ENCODE results near the gene ATF6. TPM values are rescaled to one million over a fixed set of nuclear protein-coding genes. Genes with fewer than 3 reads are reported as not detected.

The ATF6 gene
- total RNA-seq, 3 donors from 2014 or later, result 21.7 to 24.9 (median 24.5) TPM

DNA sequence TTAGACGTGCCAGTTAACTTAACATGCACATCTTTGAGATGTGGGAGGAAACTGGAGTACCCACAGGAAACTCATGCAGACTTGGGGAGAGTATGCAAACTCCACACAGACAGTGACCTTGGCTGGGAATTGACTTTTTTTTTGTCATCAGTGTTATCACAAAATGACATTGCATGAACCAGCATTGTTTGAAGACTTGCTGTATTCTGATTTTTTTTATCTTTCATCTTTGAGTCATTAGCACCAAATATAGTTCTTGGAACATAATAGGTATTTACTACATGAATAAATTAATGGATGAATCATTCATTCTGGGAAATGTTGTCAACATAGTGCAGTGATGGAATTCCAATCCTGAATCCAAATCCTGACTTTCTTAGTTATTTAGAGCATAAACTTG lies 77.0 kb downstream of the ATF6 start:
- Histone ChIP-seq H3K36me3 (ENCODE audit: low read depth) (no peaks in the 10 kb centered on the region), H3K4me3 (no peak overlapping the region), H3K9me3 (no peaks in the 10 kb centered on the region), H3K4me1 (ENCODE audit: low read depth) (no peaks in the 10 kb centered on the region)
- ATAC-seq (no peak), DNase-seq (no peak)
- TF ChIP-seq, protein P1, sequence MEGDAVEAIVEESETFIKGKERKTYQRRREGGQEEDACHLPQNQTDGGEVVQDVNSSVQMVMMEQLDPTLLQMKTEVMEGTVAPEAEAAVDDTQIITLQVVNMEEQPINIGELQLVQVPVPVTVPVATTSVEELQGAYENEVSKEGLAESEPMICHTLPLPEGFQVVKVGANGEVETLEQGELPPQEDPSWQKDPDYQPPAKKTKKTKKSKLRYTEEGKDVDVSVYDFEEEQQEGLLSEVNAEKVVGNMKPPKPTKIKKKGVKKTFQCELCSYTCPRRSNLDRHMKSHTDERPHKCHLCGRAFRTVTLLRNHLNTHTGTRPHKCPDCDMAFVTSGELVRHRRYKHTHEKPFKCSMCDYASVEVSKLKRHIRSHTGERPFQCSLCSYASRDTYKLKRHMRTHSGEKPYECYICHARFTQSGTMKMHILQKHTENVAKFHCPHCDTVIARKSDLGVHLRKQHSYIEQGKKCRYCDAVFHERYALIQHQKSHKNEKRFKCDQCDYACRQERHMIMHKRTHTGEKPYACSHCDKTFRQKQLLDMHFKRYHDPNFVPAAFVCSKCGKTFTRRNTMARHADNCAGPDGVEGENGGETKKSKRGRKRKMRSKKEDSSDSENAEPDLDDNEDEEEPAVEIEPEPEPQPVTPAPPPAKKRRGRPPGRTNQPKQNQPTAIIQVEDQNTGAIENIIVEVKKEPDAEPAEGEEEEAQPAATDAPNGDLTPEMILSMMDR (IDR thresholded peaks at IDR 0.05), result no peak
- intact Hi-C loops (cut with DNase I, micrococcal nuclease), result no loop called here

DNA sequence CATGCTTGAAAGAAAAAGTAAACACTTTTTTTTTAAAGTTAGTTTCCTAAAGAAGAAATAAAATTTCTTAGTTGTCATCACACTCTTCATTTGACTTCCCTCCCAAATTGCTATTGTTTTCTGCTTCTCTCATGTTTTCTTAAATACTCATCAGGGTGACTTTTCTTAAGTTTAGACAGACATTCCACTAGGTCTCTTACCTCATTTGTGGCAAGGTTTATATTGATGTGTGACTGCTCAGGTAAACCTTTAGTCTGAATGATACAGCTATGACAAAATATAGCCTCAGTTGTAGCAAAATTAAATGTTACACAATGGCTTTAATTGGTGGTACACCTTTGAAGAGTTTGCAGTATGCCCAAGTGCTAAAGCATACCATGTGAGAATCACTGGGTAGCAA lies 78.6 kb downstream of the ATF6 start:
- Histone ChIP-seq H3K4me1 (ENCODE audit: low read depth) (no peaks in the 10 kb centered on the region), H3K4me3 (no peak overlapping the region), H3K9me3 (no peaks in the 10 kb centered on the region), H3K36me3 (ENCODE audit: low read depth) (no peaks in the 10 kb centered on the region)
- no peak for ATAC-seq
- intact Hi-C loops (cut with DNase I, micrococcal nuclease), result no loop called here
- DNase-seq, result no peak
- TF ChIP-seq, protein P1 (IDR thresholded peaks at IDR 0.05), result no peak

DNA sequence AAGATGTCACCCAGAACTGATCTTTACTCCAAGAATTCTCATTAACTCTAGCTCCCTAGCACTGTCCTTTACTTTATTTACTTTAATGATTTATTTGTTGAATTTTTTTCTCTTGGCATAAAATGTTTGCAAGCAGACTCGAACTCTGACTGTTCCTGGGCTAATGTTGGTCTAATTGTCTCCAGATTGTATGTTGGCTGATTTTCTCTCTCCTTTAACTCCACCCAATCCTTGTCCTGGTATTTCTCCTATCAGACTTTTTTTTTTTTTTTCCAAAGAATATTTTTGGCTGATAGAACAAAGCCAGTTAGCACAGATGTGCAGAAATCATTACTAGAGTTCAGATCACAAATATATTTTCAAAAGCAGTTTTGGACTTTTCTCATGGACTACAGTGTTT lies 82.6 kb downstream of the ATF6 start:
- ATAC-seq (no peak), DNase-seq (no peak)
- Histone ChIP-seq H3K36me3 (ENCODE audit: low read depth) (no peaks in the 10 kb centered on the region), H3K9me3 (no peaks in the 10 kb centered on the region), H3K4me1 (ENCODE audit: low read depth) (no peaks in the 10 kb centered on the region), H3K4me3 (no peak overlapping the region)
- TF ChIP-seq, protein P1 (IDR thresholded peaks at IDR 0.05), result no peak
- intact Hi-C loops (cut with DNase I, micrococcal nuclease), result no loop called here

DNA sequence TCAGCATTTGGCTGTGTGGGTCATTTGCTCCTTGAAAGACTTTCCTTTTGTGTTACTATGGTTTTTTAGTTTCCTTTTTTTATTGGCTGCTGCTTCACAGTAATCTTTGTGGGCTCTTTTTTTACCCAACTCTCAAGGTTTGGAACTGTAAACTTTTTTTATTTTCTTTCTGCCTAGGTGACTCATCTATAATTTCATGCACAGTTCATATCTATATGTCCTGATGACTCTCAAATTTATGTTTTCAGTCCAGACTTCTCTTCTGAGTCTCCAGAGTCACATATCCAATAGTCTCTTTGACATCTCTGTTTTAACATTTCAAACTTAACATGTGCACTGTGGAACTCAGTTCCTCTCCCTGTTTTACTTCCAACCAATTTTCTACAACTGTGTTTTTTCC lies 83.4 kb downstream of the ATF6 start:
- no peaks in the 10 kb centered on the region for H3K36me3 ChIP-seq (ENCODE audit: low read depth)
- ATAC-seq (no peak), DNase-seq (no peak)
- no peak overlapping the region for H3K4me3 ChIP-seq
- H3K4me1 ChIP-seq (ENCODE audit: low read depth), result no peaks in the 10 kb centered on the region
- no peaks in the 10 kb centered on the region for H3K9me3 ChIP-seq
- intact Hi-C loops (cut with DNase I, micrococcal nuclease), result no loop called here
- TF ChIP-seq, protein P1 (IDR thresholded peaks at IDR 0.05), result no peak

DNA sequence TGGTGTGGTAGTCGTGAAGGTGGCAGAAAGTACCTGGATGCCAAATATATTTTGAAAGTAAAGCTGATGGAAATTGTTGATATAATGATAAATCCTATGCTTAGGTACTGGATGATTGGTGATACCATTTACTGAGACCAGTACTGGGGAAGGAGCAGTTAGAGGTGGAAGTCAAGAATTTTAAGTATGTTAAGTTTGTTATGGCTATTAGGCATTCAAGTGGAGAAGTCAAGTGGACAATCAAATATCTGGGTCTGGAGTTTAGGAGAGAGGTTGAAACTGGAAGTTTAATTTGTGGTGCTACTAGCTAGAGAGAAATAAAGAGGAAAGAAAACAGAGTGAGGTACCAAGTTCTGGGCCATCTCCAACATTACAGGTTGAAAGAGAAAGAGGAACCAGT lies 89.1 kb downstream of the ATF6 start:
- no peak overlapping the region for H3K4me3 ChIP-seq
- intact Hi-C loops (cut with DNase I, micrococcal nuclease), result no loop called here
- no peaks in the 10 kb centered on the region for H3K9me3 ChIP-seq
- no peak for ATAC-seq
- H3K36me3 ChIP-seq (ENCODE audit: low read depth), result no peaks in the 10 kb centered on the region
- TF ChIP-seq, protein P1 (IDR thresholded peaks at IDR 0.05), result no peak
- no peaks in the 10 kb centered on the region for H3K4me1 ChIP-seq (ENCODE audit: low read depth)
- DNase-seq, result no peak

DNA sequence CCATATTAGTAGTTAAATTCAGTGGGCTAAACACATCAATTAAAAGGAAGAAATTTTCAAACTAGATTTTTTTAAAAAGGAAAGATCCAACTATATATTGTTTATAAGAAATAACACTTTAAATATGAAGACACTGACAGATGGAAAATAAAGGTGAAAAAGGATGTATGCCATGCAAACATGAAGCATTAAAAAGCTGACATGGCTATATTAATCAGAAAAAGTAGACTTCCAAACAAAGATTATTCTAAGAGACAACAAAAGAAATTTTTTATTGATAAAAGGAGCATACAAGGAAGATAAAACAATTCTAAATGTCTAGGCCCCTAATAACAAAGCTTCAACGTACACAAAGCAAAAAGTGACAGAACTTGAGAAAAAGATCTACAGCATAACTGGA lies 92.2 kb downstream of the ATF6 start:
- no peaks in the 10 kb centered on the region for H3K9me3 ChIP-seq
- intact Hi-C loops (cut with DNase I, micrococcal nuclease), result no loop called here
- DNase-seq (no peak), ATAC-seq (no peak)
- H3K4me1 ChIP-seq (ENCODE audit: low read depth), result no peaks in the 10 kb centered on the region
- no peak overlapping the region for H3K4me3 ChIP-seq
- no peaks in the 10 kb centered on the region for H3K36me3 ChIP-seq (ENCODE audit: low read depth)
- TF ChIP-seq, protein P1 (IDR thresholded peaks at IDR 0.05), result no peak

Data from mucosa of descending colon (tissue), 3 donors.